Endometrial microvascular endothelial cells (primary cell): ENCODE measurements around the gene CDKL5. TPM values are rescaled to one million over a fixed set of nuclear protein-coding genes. Genes with fewer than 3 reads are reported as not detected.

ENCODE experiments used
- total RNA-seq: library from RNA; depleted of rRNA; stranded (reverse); fragments of >200 nt; gene quantifications from one replicate; pipeline ENCODE4 v1.2.3, GENCODE V29; 2015; ENCODE audit errors: inconsistent ontology term

Gene CDKL5
- total RNA-seq, 1 donor from 2014 or later: 0.93 TPM

Other genes starting within 250 kb of the CDKL5 start
- gene BEND2, start 204.7 kb upstream of the CDKL5 start, total RNA-seq: not detected
- 1.0 TPM for gene SCML2, start 70.9 kb upstream of the CDKL5 start, total RNA-seq
- not detected for gene RS1, start 246.5 kb downstream of the CDKL5 start, total RNA-seq